Stimulated activated CD4-positive, alpha-beta T cell treated with anti-CD3 and anti-CD28 coated beads, Interleukin-12 subunit alpha, Interleukin-12 subunit beta, amount 100 ng/mL, for 4 hours (primary cell): ENCODE data around the gene SIGLEC15.
"Not testable (repeated sequence)": the region's sequence is repeated elsewhere in the genome, so short reads cannot be mapped to it uniquely, and the experiment has no call there.

Experiments
- DNase-seq: peaks from one replicate; pipeline ENCODE4 v3.0.0-alpha.2; 2020

The SIGLEC15 gene

GRCh38 chr18:45820106-45820745, 5.2 kb upstream of the SIGLEC15 start:
- no peak for DNase-seq

DNA sequence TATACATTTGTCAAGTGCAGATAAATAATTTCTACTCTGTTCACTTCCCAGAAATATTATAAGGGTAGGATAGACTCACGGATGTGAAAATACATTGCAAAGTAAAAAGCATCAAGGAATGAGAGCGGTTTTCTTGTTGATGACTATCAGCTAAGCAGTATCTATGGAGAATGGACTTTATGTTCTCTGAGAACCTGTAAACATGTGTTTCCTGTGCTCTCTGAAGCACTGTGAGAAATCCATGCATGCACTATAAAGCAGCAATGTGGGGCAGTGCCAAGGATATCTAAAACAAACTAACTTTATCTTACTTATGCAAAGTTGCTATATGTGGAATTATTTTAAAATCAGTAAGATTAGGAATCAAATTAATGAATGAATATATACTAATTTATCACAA, 4.4 kb upstream of the SIGLEC15 start:
- DNase-seq: no peak

GRCh38 chr18:45821711-45822110, 3.8 kb upstream of the SIGLEC15 start:
- DNase-seq: no peak

GRCh38 chr18:45826084-45826483, 609 bp downstream of the SIGLEC15 start:
- DNase-seq: no peak

GRCh38 chr18:45826716-45827115, 1.2 kb downstream of the SIGLEC15 start:
- DNase-seq: not testable (repeated sequence)

DNA sequence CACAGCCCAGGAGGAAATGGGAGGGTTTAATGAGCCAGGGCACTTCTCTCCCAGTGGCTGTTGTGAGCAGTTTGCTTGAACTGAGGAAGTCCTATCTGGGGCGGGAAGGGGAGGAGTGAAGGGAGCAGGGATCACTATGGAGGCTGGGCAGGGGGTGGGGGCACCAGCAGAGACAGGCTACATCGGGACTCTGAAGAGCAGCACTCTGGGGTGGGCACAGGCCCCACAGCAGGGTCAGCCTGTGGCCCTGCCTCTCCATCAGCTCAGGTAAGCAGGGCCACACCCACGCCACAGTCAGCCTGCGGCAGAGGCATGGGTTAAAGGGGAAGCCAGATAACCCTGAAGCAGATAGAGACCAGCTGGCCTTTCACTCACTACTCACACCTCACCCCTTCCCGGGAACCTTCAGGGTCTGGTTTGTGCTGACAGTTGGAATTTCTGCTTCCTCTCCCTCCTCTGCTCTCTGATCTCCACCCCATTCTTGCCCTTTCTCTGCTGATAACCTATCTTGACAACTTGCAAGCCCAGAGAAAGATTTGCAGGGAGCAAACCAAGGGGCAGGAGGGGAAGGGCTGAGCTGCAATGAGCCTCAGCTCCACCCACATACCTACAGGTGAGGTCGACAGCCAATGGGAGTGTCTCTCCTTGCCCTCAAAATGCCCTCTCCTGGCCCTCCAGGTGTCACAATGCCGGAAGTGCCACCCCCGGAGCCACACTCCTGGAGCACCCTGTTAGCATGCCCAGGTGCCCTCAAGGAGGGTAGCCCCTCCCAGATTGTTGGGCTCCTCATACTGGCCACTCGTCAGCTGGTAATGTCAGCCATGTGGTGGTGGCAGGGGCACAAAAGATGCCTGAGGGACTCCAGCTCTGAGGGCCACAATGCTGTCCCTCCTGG, 3.7 kb downstream of the SIGLEC15 start:
- no peak for DNase-seq

- no peak for DNase-seq
Measured at GRCh38 chr18:45829855-45830254, 4.4 kb downstream of the SIGLEC15 start.

GRCh38 chr18:45830917-45831316, 5.4 kb downstream of the SIGLEC15 start:
- no peak for DNase-seq

GRCh38 chr18:45833846-45834245, 8.4 kb downstream of the SIGLEC15 start:
- no peak for DNase-seq

GRCh38 chr18:45834306-45834705, 8.8 kb downstream of the SIGLEC15 start:
- no peak for DNase-seq

- DNase-seq: no peak
Measured at GRCh38 chr18:45835057-45835636, 9.7 kb downstream of the SIGLEC15 start.

GRCh38 chr18:45836242-45837205, 11.0 kb downstream of the SIGLEC15 start:
- no peak for DNase-seq

DNA sequence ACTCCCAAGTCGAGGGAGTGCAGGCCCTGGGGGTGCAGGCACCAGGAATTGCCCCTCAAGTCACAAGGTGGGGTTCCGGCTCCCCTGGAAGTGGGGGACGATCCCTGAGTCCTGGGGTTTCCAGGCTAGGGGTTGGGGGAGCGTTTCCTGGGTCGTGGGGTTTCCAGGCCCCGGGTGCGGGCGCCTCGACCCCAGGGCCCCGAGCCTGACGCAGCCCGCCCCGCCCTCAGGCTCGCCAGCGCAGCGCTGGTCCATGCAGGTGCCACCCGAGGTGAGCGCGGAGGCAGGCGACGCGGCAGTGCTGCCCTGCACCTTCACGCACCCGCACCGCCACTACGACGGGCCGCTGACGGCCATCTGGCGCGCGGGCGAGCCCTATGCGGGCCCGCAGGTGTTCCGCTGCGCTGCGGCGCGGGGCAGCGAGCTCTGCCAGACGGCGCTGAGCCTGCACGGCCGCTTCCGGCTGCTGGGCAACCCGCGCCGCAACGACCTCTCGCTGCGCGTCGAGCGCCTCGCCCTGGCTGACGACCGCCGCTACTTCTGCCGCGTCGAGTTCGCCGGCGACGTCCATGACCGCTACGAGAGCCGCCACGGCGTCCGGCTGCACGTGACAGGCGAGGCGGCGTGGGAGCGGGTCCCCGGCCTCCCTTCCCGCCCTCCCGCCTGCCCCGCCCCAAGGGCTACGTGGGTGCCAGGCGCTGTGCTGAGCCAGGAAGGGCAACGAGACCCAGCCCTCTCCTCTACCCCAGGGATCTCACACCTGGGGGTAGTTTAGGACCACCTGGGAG, 12.0 kb downstream of the SIGLEC15 start:
- peak; percentile 32 for DNase-seq

- DNase-seq: no peak
Measured at GRCh38 chr18:45838302-45839070, 13.0 kb downstream of the SIGLEC15 start.

DNA sequence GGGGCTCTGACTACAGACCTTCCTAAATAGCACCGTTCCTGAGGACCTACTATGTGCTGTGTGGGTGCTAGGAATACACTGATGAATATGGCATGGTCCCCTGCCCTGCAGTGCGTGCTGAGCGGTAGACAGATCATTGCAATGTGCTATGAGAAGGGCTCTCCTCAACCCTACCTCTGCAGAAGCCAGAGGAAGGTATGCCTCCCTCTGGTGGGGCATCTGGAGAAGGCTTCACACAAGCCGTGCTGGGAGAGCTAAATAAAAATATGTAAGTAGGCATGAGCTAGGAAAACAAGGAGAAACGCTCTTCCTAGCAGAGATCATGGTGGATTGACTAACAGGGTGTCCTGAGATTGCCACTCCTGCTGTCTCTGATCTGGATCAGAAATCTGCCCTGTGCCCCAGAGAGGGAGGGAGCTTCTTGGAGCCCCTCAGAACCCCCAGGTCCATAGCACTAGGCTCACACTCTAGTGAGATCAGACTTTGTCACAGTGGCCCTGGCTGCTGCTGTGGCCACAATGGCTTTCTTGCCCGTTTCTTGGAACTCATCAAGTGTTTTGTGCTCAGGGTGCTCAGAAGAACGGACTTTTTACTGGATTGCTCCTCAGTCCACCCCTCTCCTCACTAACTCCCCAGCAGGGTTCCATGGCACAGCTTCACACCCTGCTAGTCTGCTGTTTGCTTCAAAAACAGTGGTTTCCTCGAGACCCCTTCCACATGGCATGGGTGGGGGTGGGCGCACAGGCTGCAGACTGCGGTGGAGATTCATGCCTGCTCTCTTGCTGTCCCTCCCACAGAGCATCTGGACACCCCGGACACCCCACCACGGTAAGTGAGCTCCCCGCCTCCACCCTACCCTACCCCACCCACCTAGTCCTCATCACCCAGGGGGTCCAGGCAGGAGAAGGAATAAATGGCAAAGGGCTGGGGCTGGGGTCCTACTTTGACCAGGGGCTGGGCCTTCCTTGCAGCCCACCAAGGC, 14.2 kb downstream of the SIGLEC15 start:
- DNase-seq: no peak

GRCh38 chr18:45841060-45841764, 15.7 kb downstream of the SIGLEC15 start:
- no peak for DNase-seq

GRCh38 chr18:45841765-45842442, 16.4 kb downstream of the SIGLEC15 start:
- no peak for DNase-seq

GRCh38 chr18:45843019-45843418, 17.5 kb downstream of the SIGLEC15 start:
- no peak for DNase-seq

DNA sequence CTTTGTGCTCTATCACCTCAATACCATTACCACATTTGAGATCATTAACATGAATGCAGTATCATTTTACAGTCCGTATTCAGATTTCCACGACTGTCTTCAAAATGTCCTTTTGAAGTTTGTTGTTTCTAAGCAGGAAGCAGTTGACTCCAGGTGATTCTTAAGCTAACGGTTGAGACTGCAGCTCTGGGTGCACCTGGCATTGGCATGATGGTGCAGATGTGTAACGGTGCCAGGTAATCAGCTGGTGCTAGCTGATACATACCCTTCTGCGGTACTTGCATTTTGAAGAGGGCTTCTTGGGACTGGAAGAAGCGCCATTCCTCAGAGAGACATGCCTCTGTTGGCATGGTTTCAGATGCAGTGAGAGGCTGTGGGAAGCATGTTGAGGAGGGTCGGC, 19.5 kb downstream of the SIGLEC15 start:
- DNase-seq: no peak
